HL-60 (cell line): ENCODE measurements around the gene NFYC.

Source experiments
- DNase-seq, 2 experiments: peaks; one replicate each; pipeline ENCODE4 v3.0.0-alpha.2; 2010 to 2020; ENCODE audit warnings: low read depth in 1 of 2, low spot score in 1 of 2
- H3K27ac ChIP-seq: fragments of 250-450 bp; sonication (Bioruptor Pico); replicated peaks from 2 replicates; pipeline ENCODE4 v1.5.1; 2020; ENCODE audit warnings: mild to moderate bottlenecking, moderate library complexity
- H3K27me3 ChIP-seq: fragments of 250-450 bp; sonication (Bioruptor Pico); 2 replicates; pipeline ENCODE4 v1.5.1; 2021; ENCODE audit warnings: mild to moderate bottlenecking, moderate library complexity; ENCODE audit not compliant: insufficient read depth, poor library complexity, severe bottlenecking
- H3K4me3 ChIP-seq: replicated peaks from 2 replicates; pipeline ENCODE4 v1.5.1; 2011; ENCODE audit warnings: mild to moderate bottlenecking, control low read depth, low read length; ENCODE audit not compliant: insufficient read depth
- GABPA ChIP-seq: IDR thresholded peaks from 2 replicates; pipeline ENCODE4 v1.6.1; 2012; ENCODE audit warnings: low read depth
- POLR2AphosphoS5 ChIP-seq: IDR thresholded peaks from 2 replicates; pipeline ENCODE4 v1.6.1; 2012; ENCODE audit warnings: low read depth
- SPI1 ChIP-seq: IDR thresholded peaks from 2 replicates; pipeline ENCODE4 v1.6.1; 2012; ENCODE audit warnings: low read depth, mild to moderate bottlenecking, borderline replicate concordance
- microRNA-seq: library from miRNA; unstranded; fragments of <30 nt; microRNA quantifications from one replicate; pipeline ENCODE4, GENCODE V29; 2018
- TF ChIP-seq, protein P1 (sequence below): IDR thresholded peaks from 2 replicates; pipeline ENCODE4 v1.6.1; 2012; ENCODE audit warnings: low read depth; ENCODE audit not compliant: insufficient replicate concordance
- TF ChIP-seq, protein P2 (sequence below): IDR thresholded peaks from one replicate; pipeline ENCODE4 v1.5.1; 2011; ENCODE audit warnings: low read length, control low read depth, inconsistent platforms; ENCODE audit not compliant: insufficient read depth

NFYC gene

GRCh38 chr1:40820251-40820797, 128.8 kb downstream of the NFYC start:
- TF ChIP-seq SPI1: no peak
- TF ChIP-seq, protein P1, sequence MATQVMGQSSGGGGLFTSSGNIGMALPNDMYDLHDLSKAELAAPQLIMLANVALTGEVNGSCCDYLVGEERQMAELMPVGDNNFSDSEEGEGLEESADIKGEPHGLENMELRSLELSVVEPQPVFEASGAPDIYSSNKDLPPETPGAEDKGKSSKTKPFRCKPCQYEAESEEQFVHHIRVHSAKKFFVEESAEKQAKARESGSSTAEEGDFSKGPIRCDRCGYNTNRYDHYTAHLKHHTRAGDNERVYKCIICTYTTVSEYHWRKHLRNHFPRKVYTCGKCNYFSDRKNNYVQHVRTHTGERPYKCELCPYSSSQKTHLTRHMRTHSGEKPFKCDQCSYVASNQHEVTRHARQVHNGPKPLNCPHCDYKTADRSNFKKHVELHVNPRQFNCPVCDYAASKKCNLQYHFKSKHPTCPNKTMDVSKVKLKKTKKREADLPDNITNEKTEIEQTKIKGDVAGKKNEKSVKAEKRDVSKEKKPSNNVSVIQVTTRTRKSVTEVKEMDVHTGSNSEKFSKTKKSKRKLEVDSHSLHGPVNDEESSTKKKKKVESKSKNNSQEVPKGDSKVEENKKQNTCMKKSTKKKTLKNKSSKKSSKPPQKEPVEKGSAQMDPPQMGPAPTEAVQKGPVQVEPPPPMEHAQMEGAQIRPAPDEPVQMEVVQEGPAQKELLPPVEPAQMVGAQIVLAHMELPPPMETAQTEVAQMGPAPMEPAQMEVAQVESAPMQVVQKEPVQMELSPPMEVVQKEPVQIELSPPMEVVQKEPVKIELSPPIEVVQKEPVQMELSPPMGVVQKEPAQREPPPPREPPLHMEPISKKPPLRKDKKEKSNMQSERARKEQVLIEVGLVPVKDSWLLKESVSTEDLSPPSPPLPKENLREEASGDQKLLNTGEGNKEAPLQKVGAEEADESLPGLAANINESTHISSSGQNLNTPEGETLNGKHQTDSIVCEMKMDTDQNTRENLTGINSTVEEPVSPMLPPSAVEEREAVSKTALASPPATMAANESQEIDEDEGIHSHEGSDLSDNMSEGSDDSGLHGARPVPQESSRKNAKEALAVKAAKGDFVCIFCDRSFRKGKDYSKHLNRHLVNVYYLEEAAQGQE: no peak
- TF ChIP-seq, protein P2, sequence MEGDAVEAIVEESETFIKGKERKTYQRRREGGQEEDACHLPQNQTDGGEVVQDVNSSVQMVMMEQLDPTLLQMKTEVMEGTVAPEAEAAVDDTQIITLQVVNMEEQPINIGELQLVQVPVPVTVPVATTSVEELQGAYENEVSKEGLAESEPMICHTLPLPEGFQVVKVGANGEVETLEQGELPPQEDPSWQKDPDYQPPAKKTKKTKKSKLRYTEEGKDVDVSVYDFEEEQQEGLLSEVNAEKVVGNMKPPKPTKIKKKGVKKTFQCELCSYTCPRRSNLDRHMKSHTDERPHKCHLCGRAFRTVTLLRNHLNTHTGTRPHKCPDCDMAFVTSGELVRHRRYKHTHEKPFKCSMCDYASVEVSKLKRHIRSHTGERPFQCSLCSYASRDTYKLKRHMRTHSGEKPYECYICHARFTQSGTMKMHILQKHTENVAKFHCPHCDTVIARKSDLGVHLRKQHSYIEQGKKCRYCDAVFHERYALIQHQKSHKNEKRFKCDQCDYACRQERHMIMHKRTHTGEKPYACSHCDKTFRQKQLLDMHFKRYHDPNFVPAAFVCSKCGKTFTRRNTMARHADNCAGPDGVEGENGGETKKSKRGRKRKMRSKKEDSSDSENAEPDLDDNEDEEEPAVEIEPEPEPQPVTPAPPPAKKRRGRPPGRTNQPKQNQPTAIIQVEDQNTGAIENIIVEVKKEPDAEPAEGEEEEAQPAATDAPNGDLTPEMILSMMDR: no peak
- no peak for TF ChIP-seq POLR2AphosphoS5
- no peak for TF ChIP-seq GABPA
- DNase-seq: peak in 1 of 2 experiments; percentile 32
- Histone ChIP-seq H3K27me3 (no peaks in the 10 kb centered on the region), H3K4me3 (no peak overlapping the region), H3K27ac (no peak overlapping the region)

Small RNA genes within 50 kb of the gene (microRNA-seq; reads per million reads assigned to microRNA genes)
- 210 reads per million, percentile 76 among the genes with 10 or more reads in this experiment for gene MIR30C1
- gene MIR30E: 12,309 reads per million, percentile 98 among the genes with 10 or more reads in this experiment
